Spleen (tissue), 11 donors: ENCODE data around the gene CXorf65. TPM values are rescaled to one million over a fixed set of nuclear protein-coding genes. Genes with fewer than 3 reads are reported as not detected.

ENCODE experiments used
- DNase-seq: peaks from one replicate; pipeline ENCODE4 v3.0.0-alpha.2; 2020
- H3K27ac ChIP-seq, 8 donors: fragments of 200-600 bp; sonication (generic) in 7 of 8; 1 replicate in 4 of 8; 2 replicates in 4 of 8; pipeline versions ENCODE4 v1.5.0 to v1.8.0; 2016 to 2021; ENCODE audit warnings: inconsistent platforms in 4 of 8, mild to moderate bottlenecking in 4 of 8, moderate library complexity in 1 of 8
- H3K27me3 ChIP-seq, 7 donors: fragments of 200-600 bp; sonication (generic) in 6 of 7; replicated peaks in 1 of 7; 1 replicate in 4 of 7; 2 replicates in 3 of 7; pipeline versions ENCODE4 v1.5.0 to v1.8.0; 2016 to 2021; ENCODE audit warnings: inconsistent platforms in 3 of 7, mild to moderate bottlenecking in 1 of 7
- H3K36me3 ChIP-seq, 6 donors: fragments of 200-600 bp; sonication (generic) in 5 of 6; 1 replicate in 4 of 6; 2 replicates in 2 of 6; pipeline versions ENCODE4 v1.5.0 to v1.8.0; 2016 to 2021; ENCODE audit warnings: inconsistent platforms in 2 of 6
- H3K4me1 ChIP-seq, 6 donors: fragments of 200-600 bp; sonication (generic) in 5 of 6; 1 replicate in 3 of 6; 2 replicates in 3 of 6; pipeline versions ENCODE4 v1.5.0 to v1.8.0; 2016 to 2021; ENCODE audit warnings: inconsistent platforms in 3 of 6
- H3K4me3 ChIP-seq, 8 donors: fragments of 200-600 bp; sonication (generic) in 7 of 8; 1 replicate in 4 of 8; 2 replicates in 4 of 8; pipeline versions ENCODE4 v1.5.0 to v1.8.0; 2016 to 2021; ENCODE audit warnings: inconsistent platforms in 4 of 8, mild to moderate bottlenecking in 4 of 8, moderate library complexity in 2 of 8
- H3K9me3 ChIP-seq, 8 donors: fragments of 200-600 bp; sonication (generic) in 7 of 8; 1 replicate in 4 of 8; 2 replicates in 4 of 8; pipeline versions ENCODE4 v1.5.0 to v1.8.0; 2016 to 2021; ENCODE audit warnings: inconsistent platforms in 4 of 8
- POLR2A ChIP-seq, 3 donors: fragments of 450-650 bp; IDR thresholded peaks; one replicate each; pipeline ENCODE4 v1.5.1; 2017; ENCODE audit warnings: antibody characterized with exemption in 3 of 3, mild to moderate bottlenecking in 1 of 3
- POLR2AphosphoS5 ChIP-seq, 3 donors: sonication (generic); formaldehyde crosslinking; IDR thresholded peaks; one replicate each; pipeline ENCODE4 v1.5.1; 2017; ENCODE audit warnings: antibody characterized with exemption in 3 of 3
- WGBS, 5 donors: extraction: QIAGEN DNeasy Blood & Tissue Kit in 3 of 5; methylation state at CpG; one replicate each; pipeline versions ENCODE4 v1.1.5 to v1.1.7; 2013 to 2018; 5-methylcytosine and 5-hydroxymethylcytosine counted together
- intact Hi-C: fragments of 100-400 bp; cut with DNase I; formaldehyde crosslinking; loops from one replicate; pipeline ENCODE4 v1.15.0; 2023; ENCODE audit warnings: low total_unique reads
- polyA plus RNA-seq, 3 donors: library from polyadenylated mRNA; stranded (reverse); fragments of 200-250 nt; gene quantifications; one replicate each; pipeline ENCODE4 v1.2.1, GENCODE V29; 2013
- total RNA-seq, 7 donors: library from RNA; depleted of rRNA in 3 of 7; stranded (reverse); fragments of >200 nt in 3 of 7; fragmentation: NEBNext Ultra II Directional in 4 of 7; extraction: Animal tissue kit (Norgen Biotek cat#: 25700) in 4 of 7; gene quantifications; one replicate each; pipeline versions ENCODE4 v1.1.0 to v1.2.1, GENCODE V29; 2016 to 2021
- TF ChIP-seq, protein P1 (sequence below), 11 experiments: fragments of 200-600 bp in 7 of 11; fragments of 450-650 bp in 4 of 11; sonication (generic) in 4 of 11; IDR thresholded peaks in 8 of 11; conservative IDR thresholded peaks in 3 of 11; 1 replicate in 7 of 11; 2 replicates in 4 of 11; pipeline versions ENCODE4 v1.4.0 to v1.8.0; 2016 to 2021; ENCODE audit warnings: antibody characterized with exemption in 11 of 11, inconsistent platforms in 4 of 11, mild to moderate bottlenecking in 1 of 11
- donor health status: healthy with polysubstance abuse.
- donor health status: DM: no; HTN: no; CAD: no; lungs with moderate emphysema.
- donor health status: DM: no; HTN: no; CAD: no.
- donor health status: Bipolar disorder and iron deficiency.
- donor health status: healthy.
- donor health status: DM: no; HTN: no; CAD: no.
- donor health status: DM: yes; HTN: yes; CAD: no.

The CXorf65 gene
- total and polyA plus RNA-seq, 10 donors = 1.7 to 27.2 (median 7.1) TPM

- DNase-seq = peak; percentile 94
- Histone ChIP-seq H3K27me3 (no peaks in the 10 kb centered on the region), H3K4me1 (peaks cover 0 to 22% (median 10%) of the 10 kb centered on the region in 6 donors), H3K9me3 (no peaks in the 10 kb centered on the region), H3K4me3 (peak within 1 kb of the TSS; percentile 44 to 82 (median 55)), H3K36me3 (peaks cover 0 to 7% (median 0%) of the 10 kb centered on the region in 6 donors), H3K27ac (peak within 1 kb of the TSS; percentile 72 to 93 (median 88))
- TF ChIP-seq POLR2A (IDR thresholded peaks at IDR 0.05) (peak in 1 of 3 donors; percentile 25), POLR2AphosphoS5 (IDR thresholded peaks at IDR 0.05) (peak; percentile 72 to 91 (median 84))
- TF ChIP-seq, protein P1, sequence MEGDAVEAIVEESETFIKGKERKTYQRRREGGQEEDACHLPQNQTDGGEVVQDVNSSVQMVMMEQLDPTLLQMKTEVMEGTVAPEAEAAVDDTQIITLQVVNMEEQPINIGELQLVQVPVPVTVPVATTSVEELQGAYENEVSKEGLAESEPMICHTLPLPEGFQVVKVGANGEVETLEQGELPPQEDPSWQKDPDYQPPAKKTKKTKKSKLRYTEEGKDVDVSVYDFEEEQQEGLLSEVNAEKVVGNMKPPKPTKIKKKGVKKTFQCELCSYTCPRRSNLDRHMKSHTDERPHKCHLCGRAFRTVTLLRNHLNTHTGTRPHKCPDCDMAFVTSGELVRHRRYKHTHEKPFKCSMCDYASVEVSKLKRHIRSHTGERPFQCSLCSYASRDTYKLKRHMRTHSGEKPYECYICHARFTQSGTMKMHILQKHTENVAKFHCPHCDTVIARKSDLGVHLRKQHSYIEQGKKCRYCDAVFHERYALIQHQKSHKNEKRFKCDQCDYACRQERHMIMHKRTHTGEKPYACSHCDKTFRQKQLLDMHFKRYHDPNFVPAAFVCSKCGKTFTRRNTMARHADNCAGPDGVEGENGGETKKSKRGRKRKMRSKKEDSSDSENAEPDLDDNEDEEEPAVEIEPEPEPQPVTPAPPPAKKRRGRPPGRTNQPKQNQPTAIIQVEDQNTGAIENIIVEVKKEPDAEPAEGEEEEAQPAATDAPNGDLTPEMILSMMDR (IDR thresholded peaks at IDR 0.05 in 8 of 11, conservative IDR thresholded peaks at IDR 0.05 in 3 of 11) = peak in 2 of 11 experiments; percentile 32 to 48
- intact Hi-C loops = no loop called here
- 0 to 56% (median 10%) methylated on average over 16 to 73 of the region's 73 CpGs for WGBS, 5 donors
These were observed 38.3 kb downstream of the CXorf65 start, which contains the start of gene SNX12 for GRCh38 chrX:71068044-71068918. Gene SNX12, minus strand, starts transcription at chrX:71068334. Its CDS starts 28 bp downstream, at chrX:71068306.

GRCh38 chrX:71067712-71068043 lies 38.9 kb downstream of the CXorf65 start:
- H3K4me1 ChIP-seq = peaks cover 0 to 22% (median 10%) of the 10 kb centered on the region in 6 donors
- 1 to 36% (median 8%) methylated on average over 10 of the region's 10 CpGs for WGBS, 5 donors
- H3K27ac ChIP-seq = peak overlapping the region; percentile 72 to 93 (median 88)
- no peak for DNase-seq
- TF ChIP-seq, protein P1 (IDR thresholded peaks at IDR 0.05 in 8 of 11, conservative IDR thresholded peaks at IDR 0.05 in 3 of 11) = no peak
- TF ChIP-seq POLR2A (IDR thresholded peaks at IDR 0.05) = no peak
- no peak for TF ChIP-seq POLR2AphosphoS5 (IDR thresholded peaks at IDR 0.05)
- H3K4me3 ChIP-seq = peak overlapping the region; percentile 40 to 82 (median 55)
- H3K9me3 ChIP-seq = no peaks in the 10 kb centered on the region
- peaks cover 0 to 10% (median 0%) of the 10 kb centered on the region in 6 donors for H3K36me3 ChIP-seq
- H3K27me3 ChIP-seq = no peaks in the 10 kb centered on the region
- intact Hi-C loops = no loop called here

- no peak for TF ChIP-seq POLR2AphosphoS5 (IDR thresholded peaks at IDR 0.05)
- no peak for TF ChIP-seq POLR2A (IDR thresholded peaks at IDR 0.05)
- TF ChIP-seq, protein P1 (IDR thresholded peaks at IDR 0.05 in 8 of 11, conservative IDR thresholded peaks at IDR 0.05 in 3 of 11) = no peak
- Histone ChIP-seq H3K36me3 (peaks cover 0 to 16% (median 2%) of the 10 kb centered on the region in 6 donors), H3K27ac (peak overlapping the region in 7 of 8 donors; percentile 81 to 93 (median 88)), H3K4me3 (peak overlapping the region in 7 of 8 donors; percentile 40 to 82 (median 57)), H3K9me3 (no peaks in the 10 kb centered on the region), H3K27me3 (no peaks in the 10 kb centered on the region), H3K4me1 (peaks cover 0 to 22% (median 10%) of the 10 kb centered on the region in 6 donors)
- intact Hi-C loops = no loop called here
- WGBS, 5 donors = 12 to 43% (median 26%) methylated on average over 2 of the region's 2 CpGs
- no peak for DNase-seq
These were observed 39.5 kb downstream of the CXorf65 start for GRCh38 chrX:71067089-71067488.

DNA sequence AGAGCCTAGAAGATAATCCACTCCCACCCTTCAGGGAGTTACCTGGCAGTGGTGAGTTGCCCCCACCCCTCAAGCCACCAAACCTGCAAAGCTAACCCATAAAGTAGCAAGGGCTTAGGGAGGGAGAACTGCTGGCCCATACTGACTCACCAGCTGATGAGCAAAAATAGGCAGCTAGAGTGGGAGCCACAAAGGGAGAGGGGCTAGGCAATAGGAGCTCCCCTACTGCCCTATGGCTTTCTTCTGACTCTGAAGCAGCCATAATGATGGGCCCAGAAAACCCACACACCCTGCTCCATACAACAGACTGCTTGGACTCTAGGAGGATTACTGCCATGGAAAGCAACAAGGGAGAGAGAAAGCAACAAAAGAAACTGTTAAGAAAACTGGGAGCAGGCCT lies 46.4 kb downstream of the CXorf65 start:
- Histone ChIP-seq H3K36me3 (peaks cover 0 to 48% (median 18%) of the 10 kb centered on the region in 6 donors), H3K9me3 (no peaks in the 10 kb centered on the region), H3K27ac (no peak overlapping the region), H3K27me3 (no peaks in the 10 kb centered on the region), H3K4me1 (peaks cover 0 to 30% (median 3%) of the 10 kb centered on the region in 6 donors), H3K4me3 (no peak overlapping the region)
- TF ChIP-seq POLR2A (IDR thresholded peaks at IDR 0.05) (no peak), POLR2AphosphoS5 (IDR thresholded peaks at IDR 0.05) (no peak)
- TF ChIP-seq, protein P1 (IDR thresholded peaks at IDR 0.05 in 8 of 11, conservative IDR thresholded peaks at IDR 0.05 in 3 of 11) = no peak
- no peak for DNase-seq
- intact Hi-C loops = no loop called here
